PC-3 (cell line): ENCODE results near the gene ZMIZ1. TPM values are rescaled to one million over a fixed set of nuclear protein-coding genes. Genes with fewer than 3 reads are reported as not detected.
A peak's percentile ranks its signal among the peaks of the same experiment; 100 is the strongest.

ENCODE experiments used
- ATAC-seq: fragments of 200-7000 bp; cut with Tn5 transposase; 2 replicates; pipeline ENCODE4 v1.9.1; 2020; ENCODE audit warnings: mild to moderate bottlenecking, moderate library complexity
- BruUV-seq: library from RNA; stranded (reverse); fragments of 400-500 nt; replicated peaks from 2 replicates; lab custom pipeline; 2021; lab: Mats Ljungman, UMichigan
- CTCF ChIA-PET: fragments of 300-600 bp; sonication (Branson Sonifier 250); formaldehyde crosslinking; loops from one replicate; lab custom pipeline; 2022; ENCODE audit warnings: antibody characterized with exemption; lab: Charles Lee
- POLR2A ChIA-PET: fragments of 300-600 bp; sonication (Branson Sonifier 250); formaldehyde crosslinking; loops from one replicate; lab custom pipeline; 2022; ENCODE audit warnings: antibody characterized with exemption; ENCODE audit not compliant: unreplicated experiment; lab: Charles Lee
- DNase-seq: peaks from one replicate; pipeline ENCODE4 v3.0.0-alpha.2; 2015
- H2AFZ ChIP-seq: fragments of 300-600 bp; sonication (generic); 2 replicates; pipeline ENCODE4 v1.6.0; 2016; ENCODE audit warnings: antibody characterized with exemption, low read length
- H3F3A ChIP-seq: fragments of 300-600 bp; sonication (generic); one replicate; pipeline ENCODE4 v1.6.0; 2017; ENCODE audit warnings: antibody characterized with exemption, low read length, control low read depth, mild to moderate bottlenecking; ENCODE audit not compliant: unreplicated experiment
- H3K27ac ChIP-seq: fragments of 300-600 bp; sonication (generic); 2 replicates; pipeline ENCODE4 v1.5.1; 2016; ENCODE audit warnings: mild to moderate bottlenecking, low read length
- H3K27me3 ChIP-seq: fragments of 300-600 bp; sonication (generic); 2 replicates; pipeline ENCODE4 v1.6.1; 2016; ENCODE audit warnings: low read length, mixed read lengths
- H3K36me3 ChIP-seq: fragments of 300-600 bp; sonication (generic); 2 replicates; pipeline ENCODE4 v1.6.1; 2016; ENCODE audit warnings: low read depth, mixed run types, low read length, mixed read lengths
- H3K4me1 ChIP-seq: fragments of 300-600 bp; sonication (generic); 2 replicates; pipeline ENCODE4 v1.5.1; 2016; ENCODE audit warnings: low read length; ENCODE audit not compliant: insufficient read depth
- H3K4me2 ChIP-seq: fragments of 300-600 bp; sonication (generic); 2 replicates; pipeline ENCODE4 v1.6.0; 2016; ENCODE audit warnings: low read length
- H3K4me3 ChIP-seq: fragments of 300-600 bp; sonication (generic); 2 replicates; pipeline ENCODE4 v1.5.1; 2016; ENCODE audit warnings: mild to moderate bottlenecking, low read length, mixed read lengths
- H3K79me2 ChIP-seq: fragments of 300-600 bp; sonication (generic); 2 replicates; pipeline ENCODE4 v1.6.1; 2017; ENCODE audit warnings: low read length, mixed read lengths
- H3K9ac ChIP-seq: fragments of 300-600 bp; sonication (generic); 2 replicates; pipeline ENCODE4 v1.6.0; 2016; ENCODE audit warnings: mild to moderate bottlenecking, low read length
- H3K9me2 ChIP-seq: fragments of 300-600 bp; sonication (generic); replicated peaks from 2 replicates; pipeline ENCODE4 v1.6.1; 2016; ENCODE audit warnings: mixed run types, low read length, mixed read lengths
- H3K9me3 ChIP-seq: fragments of 300-600 bp; sonication (generic); 2 replicates; pipeline ENCODE4 v1.6.1; 2016; ENCODE audit warnings: low read length, mixed read lengths
- H4K20me1 ChIP-seq: fragments of 300-600 bp; sonication (generic); 2 replicates; pipeline ENCODE4 v1.6.1; 2016; ENCODE audit warnings: low read length, mixed read lengths
- CTCF ChIP-seq: fragments of 300-600 bp; sonication (generic); conservative IDR thresholded peaks from 2 replicates; pipeline ENCODE4 v1.5.1; 2017; ENCODE audit warnings: antibody characterized with exemption, low read depth, mild to moderate bottlenecking, low read length
- EZH2 ChIP-seq: fragments of 300-600 bp; sonication (generic); IDR thresholded peaks from one replicate; pipeline ENCODE4 v1.6.1; 2017; ENCODE audit warnings: antibody characterized with exemption, mild to moderate bottlenecking, low read length; ENCODE audit not compliant: unreplicated experiment
- EZH2phosphoT487 ChIP-seq: fragments of 300-600 bp; sonication (generic); IDR thresholded peaks from 2 replicates; pipeline ENCODE4 v1.6.1; 2018; ENCODE audit warnings: mild to moderate bottlenecking, antibody characterized with exemption, low read length, borderline replicate concordance
- intact Hi-C: fragments of 100-400 bp; cut with micrococcal nuclease; formaldehyde crosslinking; loops from 2 replicates; pipeline ENCODE4 v1.9.0; 2023
- total RNA-seq: library from RNA; depleted of rRNA; stranded (reverse); fragments of >200 nt; gene quantifications from 2 replicates; pipeline ENCODE4 v1.2.3, GENCODE V29; 2014

ZMIZ1 gene
- total RNA-seq, 1 experiment from 2014 or later = 55.4 TPM

GRCh38 chr10:79219322-79219957 lies 150.7 kb downstream of the ZMIZ1 start:
- H3K27ac ChIP-seq = no peak overlapping the region
- peaks cover 39% of the 10 kb centered on the region for H3K36me3 ChIP-seq
- DNase-seq = no peak
- no peaks in the 10 kb centered on the region for H3K9me3 ChIP-seq
- CTCF ChIA-PET = no interaction called here
- no peaks in the 10 kb centered on the region for H4K20me1 ChIP-seq
- POLR2A ChIA-PET = no interaction called here
- BruUV-seq = no TSS peak
- no peak overlapping the region for H2AFZ ChIP-seq
- no peak overlapping the region for H3K4me2 ChIP-seq
- no peaks in the 10 kb centered on the region for H3K4me1 ChIP-seq
- intact Hi-C loops = no loop called here
- no peak for TF ChIP-seq EZH2phosphoT487
- no peak for TF ChIP-seq CTCF
- TF ChIP-seq EZH2 = no peak
- no peaks in the 10 kb centered on the region for H3K27me3 ChIP-seq
- H3F3A ChIP-seq = no peaks in the 10 kb centered on the region
- H3K9ac ChIP-seq = no peak overlapping the region
- H3K9me2 ChIP-seq = no peaks in the 10 kb centered on the region
- no peaks in the 10 kb centered on the region for H3K79me2 ChIP-seq
- ATAC-seq = peak; percentile 12
- no peak overlapping the region for H3K4me3 ChIP-seq

GRCh38 chr10:79220307-79220706 lies 151.5 kb downstream of the ZMIZ1 start:
- Histone ChIP-seq H2AFZ (no peak overlapping the region), H3K4me1 (no peaks in the 10 kb centered on the region), H3K9ac (no peak overlapping the region), H3K4me2 (no peak overlapping the region), H3K79me2 (no peaks in the 10 kb centered on the region), H3K27me3 (no peaks in the 10 kb centered on the region), H3K36me3 (peaks cover 44% of the 10 kb centered on the region), H3K27ac (no peak overlapping the region), H3K9me3 (no peaks in the 10 kb centered on the region), H4K20me1 (no peaks in the 10 kb centered on the region), H3K4me3 (no peak overlapping the region), H3F3A (no peaks in the 10 kb centered on the region), H3K9me2 (no peaks in the 10 kb centered on the region)
- POLR2A ChIA-PET = interaction anchor here (0.6 kb wide), 1 partner anchor 18 kb away, joined by 17 read pairs; no protein-coding TSS in a partner anchor
- peak; percentile 8 for ATAC-seq
- intact Hi-C loops = no loop called here
- CTCF ChIA-PET = no interaction called here
- no TSS peak for BruUV-seq
- DNase-seq = no peak
- TF ChIP-seq CTCF (no peak), EZH2 (no peak), EZH2phosphoT487 (no peak)
